Stimulated activated CD4-positive, alpha-beta T cell treated with anti-CD3 and anti-CD28 coated beads, Interleukin-4, amount 100 ng/mL, for 24 hours (primary cell): ENCODE data around the gene MTRFR.
A peak's percentile ranks its signal among the peaks of the same experiment; 100 is the strongest.
"Not testable (repeated sequence)": the region's sequence is repeated elsewhere in the genome, so short reads cannot be mapped to it uniquely, and the experiment has no call there.

Experiments
- DNase-seq: peaks from one replicate; pipeline ENCODE4 v3.0.0-alpha.2; 2020

The MTRFR gene

DNA sequence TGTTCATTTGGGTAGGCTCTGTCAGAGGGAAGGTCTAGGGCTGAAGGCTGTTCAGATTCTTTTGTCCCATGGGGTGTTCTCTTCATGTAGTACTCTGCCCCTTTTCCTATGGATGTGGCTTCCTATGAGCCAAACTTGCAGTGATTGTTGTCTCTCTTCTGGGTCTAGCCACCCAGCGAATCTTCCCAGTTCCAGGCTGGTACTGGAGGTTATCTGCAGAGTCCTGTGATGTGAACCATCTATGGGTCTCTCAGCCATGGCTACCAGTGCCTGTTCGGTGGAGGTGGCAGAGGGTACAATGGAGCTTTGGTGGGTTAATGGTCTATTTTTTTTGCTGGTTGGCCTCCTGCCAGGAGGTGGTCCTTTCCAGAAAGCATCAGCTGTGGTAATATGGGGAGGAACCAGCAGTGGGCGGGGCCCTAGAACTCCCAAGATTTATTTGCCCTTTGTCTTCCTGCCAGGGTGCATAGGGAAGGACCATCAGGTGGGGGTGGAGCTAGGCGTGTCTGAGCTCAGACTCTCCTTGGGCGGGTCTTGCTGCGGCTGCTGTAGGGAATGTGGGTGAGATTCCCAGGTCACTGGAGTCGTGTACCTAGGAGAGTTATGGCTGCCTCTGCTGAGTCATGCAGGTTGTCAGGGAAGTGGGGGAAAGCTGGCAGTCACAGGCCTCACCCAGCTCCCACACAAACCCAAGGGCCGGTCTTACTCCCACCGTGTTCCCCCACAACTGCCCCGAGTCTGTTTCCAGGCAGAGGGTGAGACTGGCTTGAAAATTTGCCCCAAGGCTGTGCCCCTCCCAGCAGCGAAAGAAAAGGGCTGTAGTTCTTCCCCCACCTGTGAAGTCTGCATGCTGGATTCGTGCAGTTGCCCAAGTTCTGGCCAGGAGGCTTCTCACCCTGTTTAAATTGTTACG lies 17.5 kb downstream of the MTRFR start:
- no peak for DNase-seq

GRCh38 chr12:123251403-123252076 lies 18.3 kb downstream of the MTRFR start:
- DNase-seq, result no peak

- DNase-seq, result not testable (repeated sequence)
Measured at GRCh38 chr12:123252365-123252764, 19.1 kb downstream of the MTRFR start.

DNA sequence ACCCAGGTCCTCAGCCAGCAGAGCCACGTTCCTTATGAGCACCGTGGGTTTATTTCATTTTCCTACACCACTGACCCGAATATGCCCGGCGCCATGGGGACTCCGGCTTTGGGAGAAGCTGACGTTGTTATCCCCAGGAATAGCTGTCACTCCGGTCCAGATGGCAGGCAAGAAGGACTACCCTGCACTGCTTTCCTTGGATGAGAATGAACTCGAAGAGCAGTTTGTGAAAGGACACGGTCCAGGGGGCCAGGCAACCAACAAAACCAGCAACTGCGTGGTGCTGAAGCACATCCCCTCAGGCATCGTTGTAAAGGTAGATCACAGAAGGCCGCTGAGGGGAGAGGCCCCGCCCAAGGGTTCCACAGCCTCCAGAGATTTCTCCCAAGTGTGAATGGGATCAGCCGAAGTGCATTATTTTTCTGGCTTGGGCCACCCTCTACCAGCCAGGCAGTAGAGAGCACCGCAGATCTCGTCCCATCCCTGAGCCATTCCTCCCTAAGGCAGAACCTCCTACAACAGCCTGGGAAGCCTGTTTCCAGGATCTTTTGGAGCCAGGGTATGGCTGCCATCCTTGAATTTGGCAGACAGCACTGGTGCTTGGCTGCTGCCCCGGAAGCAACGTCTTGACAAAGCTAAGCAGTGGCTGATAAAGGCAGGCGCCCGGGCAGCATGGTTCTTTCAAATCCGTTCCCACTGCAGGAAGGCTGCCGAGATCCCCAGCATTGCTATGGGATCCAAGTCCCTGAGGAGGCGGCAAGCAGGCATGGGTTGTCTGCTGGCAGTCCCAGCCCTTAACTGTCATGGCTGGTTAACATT lies 20.6 kb downstream of the MTRFR start:
- DNase-seq, result no peak

DNA sequence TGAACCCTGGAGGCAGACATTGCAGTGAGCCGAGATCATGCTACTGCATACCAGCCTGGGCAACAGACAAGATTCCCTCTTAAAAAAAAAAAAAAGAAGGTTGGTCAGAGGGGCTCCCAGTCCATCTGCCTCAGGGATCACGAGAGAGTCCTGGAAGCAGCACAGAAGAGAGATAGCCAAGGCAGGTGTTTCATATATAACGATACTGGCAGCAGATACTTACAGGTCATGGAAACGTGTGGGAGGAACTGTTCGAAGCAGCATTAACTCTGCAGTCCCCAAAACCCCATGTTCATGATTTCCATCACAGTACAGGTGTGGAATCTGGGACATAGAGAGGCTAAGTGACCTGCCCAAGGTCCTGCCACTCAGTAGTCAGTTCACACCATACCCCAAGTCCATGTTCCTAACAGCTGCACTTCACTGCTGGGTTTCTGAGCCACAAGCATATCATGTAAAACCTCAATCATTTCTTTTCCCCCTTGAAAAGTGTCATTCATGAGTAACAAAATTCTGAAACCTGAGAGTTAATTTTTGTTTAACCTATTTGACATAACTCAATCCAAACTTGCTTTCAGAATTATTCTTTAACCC lies 21.7 kb downstream of the MTRFR start:
- DNase-seq, result no peak

GRCh38 chr12:123258593-123258992 lies 25.4 kb downstream of the MTRFR start:
- no peak for DNase-seq

DNA sequence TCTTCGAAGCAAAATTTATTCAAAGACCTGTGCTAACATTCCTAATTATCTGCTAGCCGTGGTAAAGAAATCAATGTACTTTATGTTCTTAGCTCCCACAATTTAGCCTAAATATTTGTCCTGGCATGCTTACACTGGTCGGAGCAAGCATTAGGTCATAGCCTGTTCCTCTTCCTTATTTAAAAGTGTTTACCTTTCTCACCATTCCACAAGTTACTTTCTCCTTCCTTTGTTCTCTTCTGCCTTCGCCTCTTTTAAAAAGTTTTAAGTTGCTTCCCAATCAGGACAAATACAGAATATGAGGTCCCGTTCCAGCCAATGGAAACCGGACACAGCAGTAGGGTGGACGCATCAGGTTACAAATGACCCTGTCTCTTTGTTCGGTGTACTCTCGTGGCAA lies 26.8 kb downstream of the MTRFR start:
- DNase-seq, result no peak

DNA sequence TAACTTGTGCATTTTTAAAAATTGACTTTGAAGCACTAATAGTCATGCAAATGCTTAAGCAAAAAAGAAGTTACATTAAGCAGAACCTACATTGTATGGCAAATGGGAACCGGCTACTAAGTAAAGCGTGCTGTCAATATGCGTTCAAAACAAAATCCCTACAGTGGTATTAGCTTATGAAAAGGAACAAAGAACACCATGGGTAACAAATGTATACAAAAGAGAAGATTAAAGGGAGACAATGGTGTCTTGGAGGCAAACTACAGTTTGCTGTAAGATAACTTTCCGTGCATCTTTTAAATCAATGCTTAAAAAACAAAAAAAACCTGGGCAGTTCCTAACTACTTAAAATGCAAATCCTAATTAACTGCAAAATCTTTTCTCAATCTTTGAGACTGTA lies 28.0 kb downstream of the MTRFR start:
- no peak for DNase-seq

GRCh38 chr12:123263196-123263817 lies 30.1 kb downstream of the MTRFR start:
- DNase-seq, result no peak

GRCh38 chr12:123264642-123265041 lies 31.4 kb downstream of the MTRFR start:
- DNase-seq, result no peak

- DNase-seq, result no peak
Measured at GRCh38 chr12:123265851-123266678, 32.8 kb downstream of the MTRFR start.

GRCh38 chr12:123266679-123267277 lies 33.5 kb downstream of the MTRFR start:
- no peak for DNase-seq

DNA sequence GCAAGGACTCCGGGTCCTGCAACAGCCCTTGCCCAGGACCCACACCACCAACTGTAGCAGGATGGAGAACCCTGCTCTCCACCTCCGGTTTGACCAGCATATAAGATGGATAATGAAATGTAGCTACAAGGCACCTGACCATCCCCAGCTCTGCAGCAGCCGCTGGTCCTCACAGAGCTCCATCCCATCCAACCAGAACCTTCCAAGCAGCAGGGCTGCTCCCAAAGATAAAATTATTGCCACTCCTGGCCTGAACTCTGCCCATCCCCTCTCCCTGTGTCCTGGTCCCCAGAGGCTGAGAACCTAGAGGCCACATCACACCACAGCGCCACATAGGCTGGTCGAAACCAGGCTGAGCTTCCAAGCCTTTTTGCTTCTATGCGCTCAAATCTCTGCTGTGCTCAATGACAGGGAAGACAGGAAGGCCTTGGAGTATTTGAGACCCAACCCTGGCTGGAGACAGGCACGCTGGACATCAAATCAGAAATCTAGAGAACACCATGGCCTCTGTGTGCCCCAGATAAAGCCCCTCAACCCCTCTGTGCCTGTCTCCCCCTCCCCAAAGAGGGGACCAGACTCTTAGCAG lies 34.2 kb downstream of the MTRFR start:
- DNase-seq, result no peak

- no peak for DNase-seq
Measured at GRCh38 chr12:123267991-123268843, 35.0 kb downstream of the MTRFR start.

- DNase-seq, result no peak
Measured at GRCh38 chr12:123268850-123269249, 35.6 kb downstream of the MTRFR start.

GRCh38 chr12:123269395-123269892 lies 36.2 kb downstream of the MTRFR start:
- peak; percentile 34 for DNase-seq

DNA sequence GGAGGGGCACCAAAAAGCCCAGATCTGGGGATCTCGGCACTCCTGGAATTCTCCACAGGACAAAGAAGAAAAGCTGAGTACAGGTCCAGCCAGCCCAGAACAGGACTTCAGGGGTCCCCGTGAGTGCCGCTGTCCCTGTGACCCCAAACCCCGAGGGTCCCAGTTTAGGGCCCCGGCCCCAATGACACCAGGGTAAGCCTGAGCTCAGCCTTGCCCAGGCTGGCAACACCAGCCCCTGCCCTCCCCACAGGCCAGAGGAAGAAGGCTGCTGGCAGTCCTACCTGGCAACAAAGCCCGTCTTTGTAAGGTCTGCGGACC lies 36.6 kb downstream of the MTRFR start:
- no peak for DNase-seq

GRCh38 chr12:123270214-123271000 lies 37.2 kb downstream of the MTRFR start:
- no peak for DNase-seq
